Fibroblast of lung (primary cell): ENCODE results near the gene GRK6. TPM values are rescaled to one million over a fixed set of nuclear protein-coding genes. Genes with fewer than 3 reads are reported as not detected.

Experiments used
- DNase-seq, 2 donors: peaks; one replicate each; pipeline versions ENCODE4 v3.0.0 to v3.0.0-alpha.2; 2010; ENCODE audit warnings: low read depth in 2 of 2
- H2AFZ ChIP-seq: 2 replicates; pipeline ENCODE4 v1.5.1; 2012; ENCODE audit warnings: low read length, control low read depth, inconsistent platforms
- H3K27ac ChIP-seq: 2 replicates; pipeline ENCODE4 v1.5.1; 2011; ENCODE audit warnings: low read length, control low read depth; ENCODE audit not compliant: insufficient read depth
- H3K27me3 ChIP-seq: 2 replicates; pipeline ENCODE4 v1.5.1; 2011; ENCODE audit warnings: mild to moderate bottlenecking, low read length; ENCODE audit not compliant: control insufficient read depth, insufficient read depth
- H3K36me3 ChIP-seq: 2 replicates; pipeline ENCODE4 v1.5.1; 2011; ENCODE audit warnings: low read length; ENCODE audit not compliant: control insufficient read depth, insufficient read depth
- H3K4me1 ChIP-seq: 2 replicates; pipeline ENCODE4 v1.5.1; 2011; ENCODE audit warnings: low read length; ENCODE audit not compliant: control insufficient read depth, insufficient read depth; ENCODE audit errors: extremely low read depth
- H3K4me2 ChIP-seq: 2 replicates; pipeline ENCODE4 v1.5.1; 2011; ENCODE audit warnings: low read length, control low read depth; ENCODE audit not compliant: insufficient read depth; ENCODE audit errors: extremely low read depth
- H3K4me3 ChIP-seq, 4 experiments: fragments of 200-600 bp in 1 of 4; sonication (generic) in 1 of 4; replicated peaks in 1 of 4; 2 replicates each; pipeline ENCODE4 v1.5.1; 2011 to 2016; ENCODE audit warnings: low read length in 4 of 4, low read depth in 3 of 4, mild to moderate bottlenecking in 3 of 4, control low read depth in 2 of 4, inconsistent platforms in 1 of 4, mixed read lengths in 1 of 4; ENCODE audit not compliant: insufficient read depth in 1 of 4; ENCODE audit errors: control extremely low read depth in 1 of 4
- H3K79me2 ChIP-seq: 2 replicates; pipeline ENCODE4 v1.5.1; 2012; ENCODE audit warnings: mild to moderate bottlenecking, low read length, inconsistent platforms; ENCODE audit not compliant: control insufficient read depth, insufficient read depth
- H3K9ac ChIP-seq: 2 replicates; pipeline ENCODE4 v1.5.1; 2011; ENCODE audit warnings: mild to moderate bottlenecking, low read length, control low read depth; ENCODE audit not compliant: insufficient read depth
- H3K9me3 ChIP-seq: 2 replicates; pipeline ENCODE4 v1.5.1; 2012; ENCODE audit warnings: low read depth, low read length; ENCODE audit not compliant: control insufficient read depth, insufficient read depth
- H4K20me1 ChIP-seq: 2 replicates; pipeline ENCODE4 v1.5.1; 2011; ENCODE audit warnings: low read length; ENCODE audit not compliant: control insufficient read depth, insufficient read depth; ENCODE audit errors: extremely low read depth
- EZH2 ChIP-seq: IDR thresholded peaks from 2 replicates; pipeline ENCODE4 v1.5.1; 2012; ENCODE audit warnings: low read length, control low read depth, mild to moderate bottlenecking; ENCODE audit errors: missing control alignments
- polyA plus RNA-seq, 2 donors: library from polyadenylated mRNA; depleted of rRNA in 1 of 2; stranded (reverse) in 1 of 2; unstranded in 1 of 2; fragments of >200 nt; gene quantifications; 2 replicates each; pipeline ENCODE4 v1.2.1, GENCODE V29; 2011 to 2012; ENCODE audit warnings: missing spikeins in 1 of 2
- total RNA-seq: library from RNA; depleted of rRNA; stranded (reverse); fragments of >200 nt; gene quantifications from 2 replicates; pipeline ENCODE4 v1.2.1, GENCODE V29; 2014
- TF ChIP-seq, protein P1 (sequence below), 2 donors: IDR thresholded peaks in 1 of 2; conservative IDR thresholded peaks in 1 of 2; 1 replicate in 1 of 2; 2 replicates in 1 of 2; pipeline ENCODE4 v1.5.1; 2011 to 2012; ENCODE audit warnings: low read length in 2 of 2, control low read depth in 1 of 2, inconsistent platforms in 1 of 2, low read depth in 1 of 2, mild to moderate bottlenecking in 1 of 2

Gene GRK6
- total and polyA plus RNA-seq, 2 donors (not counting 1 experiment from before 2014, with no cell fraction given): 15.0 to 15.8 TPM

DNA sequence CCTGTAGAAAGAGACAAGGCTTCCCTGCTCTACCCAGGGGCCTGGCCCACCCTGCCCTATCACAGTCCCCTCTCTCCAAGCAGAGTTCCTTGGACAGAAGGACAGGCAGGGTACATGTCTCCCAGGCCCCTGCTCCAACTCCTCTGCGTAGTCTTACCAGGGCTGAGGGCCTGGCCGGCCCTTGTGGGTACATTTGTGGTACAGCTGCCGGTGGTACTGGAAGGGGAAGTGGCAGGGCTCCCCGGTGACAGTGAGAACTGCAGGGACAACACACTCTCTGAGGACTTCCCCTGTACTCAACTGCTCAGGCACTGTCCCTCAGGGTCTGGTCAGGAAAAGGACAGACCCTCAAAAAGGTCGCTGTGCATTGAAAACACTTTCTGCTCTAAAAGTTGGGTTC is 20.7 kb upstream of the GRK6 start:
- Histone ChIP-seq H3K4me1 (peaks cover 3% of the 10 kb centered on the region), H3K27ac (no peak overlapping the region), H3K27me3 (peaks cover 34% of the 10 kb centered on the region), H3K4me2 (no peak overlapping the region), H3K9me3 (no peaks in the 10 kb centered on the region), H3K4me3 (no peak overlapping the region), H4K20me1 (no peaks in the 10 kb centered on the region), H3K9ac (no peak overlapping the region), H3K36me3 (no peaks in the 10 kb centered on the region), H3K79me2 (no peaks in the 10 kb centered on the region), H2AFZ (no peak overlapping the region)
- TF ChIP-seq, protein P1, sequence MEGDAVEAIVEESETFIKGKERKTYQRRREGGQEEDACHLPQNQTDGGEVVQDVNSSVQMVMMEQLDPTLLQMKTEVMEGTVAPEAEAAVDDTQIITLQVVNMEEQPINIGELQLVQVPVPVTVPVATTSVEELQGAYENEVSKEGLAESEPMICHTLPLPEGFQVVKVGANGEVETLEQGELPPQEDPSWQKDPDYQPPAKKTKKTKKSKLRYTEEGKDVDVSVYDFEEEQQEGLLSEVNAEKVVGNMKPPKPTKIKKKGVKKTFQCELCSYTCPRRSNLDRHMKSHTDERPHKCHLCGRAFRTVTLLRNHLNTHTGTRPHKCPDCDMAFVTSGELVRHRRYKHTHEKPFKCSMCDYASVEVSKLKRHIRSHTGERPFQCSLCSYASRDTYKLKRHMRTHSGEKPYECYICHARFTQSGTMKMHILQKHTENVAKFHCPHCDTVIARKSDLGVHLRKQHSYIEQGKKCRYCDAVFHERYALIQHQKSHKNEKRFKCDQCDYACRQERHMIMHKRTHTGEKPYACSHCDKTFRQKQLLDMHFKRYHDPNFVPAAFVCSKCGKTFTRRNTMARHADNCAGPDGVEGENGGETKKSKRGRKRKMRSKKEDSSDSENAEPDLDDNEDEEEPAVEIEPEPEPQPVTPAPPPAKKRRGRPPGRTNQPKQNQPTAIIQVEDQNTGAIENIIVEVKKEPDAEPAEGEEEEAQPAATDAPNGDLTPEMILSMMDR (conservative IDR thresholded peaks at IDR 0.05 in 1 of 2, IDR thresholded peaks at IDR 0.05 in 1 of 2; ENCODE audit: low read depth in 1 of 2, low read length in 2 of 2): no peak
- no peak for DNase-seq

DNA sequence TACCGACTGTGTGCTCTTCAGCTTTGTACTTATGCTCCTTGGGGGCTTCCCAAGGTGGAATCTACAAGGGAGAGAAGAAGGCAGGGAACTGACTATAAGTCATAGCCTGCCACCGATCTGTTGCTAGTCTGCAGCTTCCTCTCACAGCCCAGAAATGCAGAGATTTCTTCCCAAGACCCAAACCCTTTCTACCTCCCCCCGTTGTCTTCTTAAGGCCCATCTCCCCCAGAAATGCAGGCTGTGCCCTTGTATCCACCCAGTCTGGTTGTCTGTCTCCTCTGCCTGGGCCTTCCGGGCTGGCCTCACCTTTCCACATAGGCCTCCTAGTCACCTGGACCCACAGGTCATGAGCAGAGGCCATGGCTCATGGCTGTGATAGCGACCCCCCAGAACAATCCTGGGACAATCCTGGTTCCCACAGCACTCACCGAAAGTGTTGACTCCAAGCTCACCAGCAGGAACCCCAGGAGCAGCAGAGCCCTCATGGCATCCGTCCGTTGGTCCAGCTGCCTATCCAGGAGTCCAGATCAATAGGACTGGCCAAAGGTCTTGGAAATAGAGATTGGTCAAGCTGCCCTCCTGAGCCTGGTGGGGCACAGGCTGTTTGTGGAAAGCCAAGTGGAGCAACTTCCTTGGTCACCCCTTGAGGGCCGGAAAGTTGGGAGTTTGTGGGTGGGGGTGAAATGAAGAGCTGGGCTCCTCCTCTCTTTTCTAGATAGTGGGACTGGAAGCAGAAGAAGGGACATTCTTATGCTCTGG is 17.3 kb upstream of the GRK6 start, which contains the start of gene F12:
F12 (minus strand) TSS at position 522 of the 759 bp plus-strand sequence; CDS start at position 485, 37 bp downstream.
- no peaks in the 10 kb centered on the region for H3K4me1 ChIP-seq
- no peak within 1 kb of the TSS for H3K9ac ChIP-seq
- no peaks in the 10 kb centered on the region for H3K36me3 ChIP-seq
- no peak for DNase-seq
- no peaks in the 10 kb centered on the region for H3K79me2 ChIP-seq
- no peak within 1 kb of the TSS for H3K27ac ChIP-seq
- no peak within 1 kb of the TSS for H2AFZ ChIP-seq
- H3K4me3 ChIP-seq: no peak within 1 kb of the TSS
- H3K9me3 ChIP-seq: no peaks in the 10 kb centered on the region
- peaks cover 12% of the 10 kb centered on the region for H3K27me3 ChIP-seq
- H3K4me2 ChIP-seq: no peak within 1 kb of the TSS
- no peaks in the 10 kb centered on the region for H4K20me1 ChIP-seq
- TF ChIP-seq, protein P1 (conservative IDR thresholded peaks at IDR 0.05 in 1 of 2, IDR thresholded peaks at IDR 0.05 in 1 of 2; ENCODE audit: low read depth in 1 of 2, low read length in 2 of 2): no peak
- TF ChIP-seq EZH2: no peak

- no peak for TF ChIP-seq EZH2
- TF ChIP-seq, protein P1 (conservative IDR thresholded peaks at IDR 0.05 in 1 of 2, IDR thresholded peaks at IDR 0.05 in 1 of 2; ENCODE audit: low read depth in 1 of 2, low read length in 2 of 2): no peak
- Histone ChIP-seq H3K4me3 (no peak overlapping the region), H3K79me2 (no peaks in the 10 kb centered on the region), H3K27me3 (peaks cover 13% of the 10 kb centered on the region), H3K4me1 (no peaks in the 10 kb centered on the region), H3K4me2 (no peak overlapping the region), H2AFZ (no peak overlapping the region), H3K9ac (no peak overlapping the region), H4K20me1 (no peaks in the 10 kb centered on the region), H3K27ac (no peak overlapping the region), H3K9me3 (no peaks in the 10 kb centered on the region), H3K36me3 (no peaks in the 10 kb centered on the region)
- no peak for DNase-seq
Observed at GRCh38 chr5:177410575-177410974, 15.9 kb upstream of the GRK6 start.
